ENCODE measurements around the gene LILRB1.

- TF ChIP-seq POLR2A (IDR thresholded peaks at IDR 0.05; ENCODE audit: low read depth, low read length): no peak
- TF ChIP-seq POLR2AphosphoS5 (IDR thresholded peaks at IDR 0.05; ENCODE audit: low read depth, low read length): no peak
Measured at GRCh38 chr19:54616057-54616456, 14.2 kb upstream of the LILRB1 start.
